Ishikawa (cell line): Measurements from ENCODE around the gene HS2ST1.

Experiments
- CEBPB ChIP-seq: IDR thresholded peaks from 2 replicates; pipeline ENCODE4 v1.6.1; 2012
- CREB1 ChIP-seq: IDR thresholded peaks from 2 replicates; pipeline ENCODE4 v1.6.1; 2012; ENCODE audit warnings: low read depth
- EGR1 ChIP-seq: IDR thresholded peaks from 2 replicates; pipeline ENCODE4 v1.6.1; 2012
- EP300 ChIP-seq: IDR thresholded peaks from 2 replicates; pipeline ENCODE4 v1.6.1; 2012; ENCODE audit warnings: borderline replicate concordance
- MAX ChIP-seq: IDR thresholded peaks from 2 replicates; pipeline ENCODE4 v1.6.1; 2012
- NFIC ChIP-seq: IDR thresholded peaks from 2 replicates; pipeline ENCODE4 v1.6.1; 2012
- RAD21 ChIP-seq: IDR thresholded peaks from 2 replicates; pipeline ENCODE4 v1.6.1; 2012; ENCODE audit warnings: low read depth
- REST ChIP-seq: IDR thresholded peaks from 2 replicates; pipeline ENCODE4 v1.6.1; 2012; ENCODE audit warnings: low read depth, mild to moderate bottlenecking
- TAF1 ChIP-seq: IDR thresholded peaks from 2 replicates; pipeline ENCODE4 v1.6.1; 2012; ENCODE audit warnings: low read depth, mild to moderate bottlenecking
- YY1 ChIP-seq: IDR thresholded peaks from 2 replicates; pipeline ENCODE4 v1.6.1; 2012; ENCODE audit warnings: low read depth

- TF ChIP-seq EP300 (no peak), NFIC (no peak), RAD21 (no peak), REST (no peak), CEBPB (no peak), EGR1 (no peak), TAF1 (no peak), MAX (no peak), YY1 (no peak), CREB1 (no peak)
Observed at GRCh38 chr1:87052961-87053360, 138.5 kb downstream of the HS2ST1 start.
